Measurements from ENCODE around the gene PQBP1. TPM values are rescaled to one million over a fixed set of nuclear protein-coding genes. Genes with fewer than 3 reads are reported as not detected.
"Not testable (repeated sequence)": the region's sequence is repeated elsewhere in the genome, so short reads cannot be mapped to it uniquely, and the experiment has no call there.

PQBP1 gene
- total RNA-seq, 1 experiment from 2014 or later = 133 TPM

- POLR2A ChIA-PET (ENCODE audit: low non-redundant PET) = no interaction called here
- Histone ChIP-seq H3K27ac (ENCODE audit: low read depth, low read length, poor library complexity, severe bottlenecking) (no peak overlapping the region), H3K4me1 (ENCODE audit: insufficient read depth, low read length, poor library complexity, severe bottlenecking) (no peaks in the 10 kb centered on the region), H3K4me3 (ENCODE audit: low read depth, low read length, poor library complexity, severe bottlenecking) (no peak overlapping the region), H3K9me3 (ENCODE audit: low read depth, low read length, poor library complexity, severe bottlenecking) (no peaks in the 10 kb centered on the region), H3K36me3 (ENCODE audit: insufficient read depth, low read length, poor library complexity, severe bottlenecking) (no peaks in the 10 kb centered on the region), H3K27me3 (replicated peaks; ENCODE audit: insufficient read depth, low read depth, low read length, poor library complexity) (no peaks in the 10 kb centered on the region)
- BruUV-seq (replicated peaks) = no TSS peak
- CTCF ChIA-PET = interaction anchor here (0.7 kb wide), 1 partner anchor 63 kb away, joined by 3 read pairs; no protein-coding TSS in a partner anchor
- no peak for TF ChIP-seq CTCF (conservative IDR thresholded peaks at IDR 0.05; ENCODE audit: low read depth, low read length)
- TF ChIP-seq EZH2 (IDR thresholded peaks at IDR 0.05; ENCODE audit: borderline replicate concordance, low read depth, low read length, poor library complexity, severe bottlenecking) = no peak
- DNase-seq (ENCODE audit: low spot score) = no peak
- intact Hi-C loops (cut with micrococcal nuclease; ENCODE audit: unreplicated experiment) = no loop called here
Observed at GRCh38 chrX:48864210-48864609, 33.5 kb upstream of the PQBP1 start.

GRCh38 chrX:48872017-48872416, 25.7 kb upstream of the PQBP1 start:
- intact Hi-C loops (cut with micrococcal nuclease; ENCODE audit: unreplicated experiment); CTCF ChIA-PET; H3K36me3 ChIP-seq (ENCODE audit: insufficient read depth, low read length, poor library complexity, severe bottlenecking); H3K4me3 ChIP-seq (ENCODE audit: low read depth, low read length, poor library complexity, severe bottlenecking); H3K27ac ChIP-seq (ENCODE audit: low read depth, low read length, poor library complexity, severe bottlenecking); H3K9me3 ChIP-seq (ENCODE audit: low read depth, low read length, poor library complexity, severe bottlenecking); DNase-seq (ENCODE audit: low spot score); H3K4me1 ChIP-seq (ENCODE audit: insufficient read depth, low read length, poor library complexity, severe bottlenecking); BruUV-seq (replicated peaks); POLR2A ChIA-PET (ENCODE audit: low non-redundant PET); H3K27me3 ChIP-seq (replicated peaks; ENCODE audit: insufficient read depth, low read depth, low read length, poor library complexity): not testable (repeated sequence)

- H3K9me3 ChIP-seq (ENCODE audit: low read depth, low read length, poor library complexity, severe bottlenecking); POLR2A ChIA-PET (ENCODE audit: low non-redundant PET); H3K4me1 ChIP-seq (ENCODE audit: insufficient read depth, low read length, poor library complexity, severe bottlenecking); H3K36me3 ChIP-seq (ENCODE audit: insufficient read depth, low read length, poor library complexity, severe bottlenecking); H3K4me3 ChIP-seq (ENCODE audit: low read depth, low read length, poor library complexity, severe bottlenecking); H3K27ac ChIP-seq (ENCODE audit: low read depth, low read length, poor library complexity, severe bottlenecking); intact Hi-C loops (cut with micrococcal nuclease; ENCODE audit: unreplicated experiment); DNase-seq (ENCODE audit: low spot score); BruUV-seq (replicated peaks); H3K27me3 ChIP-seq (replicated peaks; ENCODE audit: insufficient read depth, low read depth, low read length, poor library complexity): not testable (repeated sequence)
- CTCF ChIA-PET = interaction anchor here (1.0 kb wide), 1 partner anchor 14 kb away, joined by 3 read pairs; no protein-coding TSS in a partner anchor
Observed at GRCh38 chrX:48876944-48877343, 20.8 kb upstream of the PQBP1 start.

DNA sequence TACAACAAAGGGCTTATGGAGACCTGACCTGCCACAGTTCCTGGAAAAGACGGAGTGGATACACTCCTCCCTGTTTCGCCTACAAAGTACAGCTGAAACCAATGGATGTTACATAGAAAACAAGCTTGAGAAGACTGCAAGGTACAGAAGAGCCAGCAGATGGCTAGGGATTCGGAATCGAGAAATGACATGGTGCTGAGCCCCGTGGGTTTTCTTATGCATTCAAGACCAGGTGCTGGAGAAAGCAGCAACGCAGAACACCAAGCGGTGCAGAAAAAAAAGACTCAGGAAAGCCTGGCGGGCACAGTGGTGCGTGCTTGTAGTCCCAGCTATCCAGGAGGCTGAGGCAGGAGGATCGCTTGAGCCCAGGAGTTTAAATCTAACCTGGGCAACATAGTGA, 14.0 kb upstream of the PQBP1 start:
- DNase-seq (ENCODE audit: low spot score) = no peak
- intact Hi-C loops (cut with micrococcal nuclease; ENCODE audit: unreplicated experiment) = no loop called here
- ChIA-PET POLR2A (ENCODE audit: low non-redundant PET) (interaction anchor here (0.7 kb wide), 1 partner anchor 19 kb away, joined by 7 read pairs; no protein-coding TSS in a partner anchor), CTCF (no interaction called here)
- BruUV-seq (replicated peaks) = no TSS peak
- H3K9me3 ChIP-seq (ENCODE audit: low read depth, low read length, poor library complexity, severe bottlenecking) = no peaks in the 10 kb centered on the region
- H3K36me3 ChIP-seq (ENCODE audit: insufficient read depth, low read length, poor library complexity, severe bottlenecking) = no peaks in the 10 kb centered on the region
- no peak overlapping the region for H3K4me3 ChIP-seq (ENCODE audit: low read depth, low read length, poor library complexity, severe bottlenecking)
- H3K4me1 ChIP-seq (ENCODE audit: insufficient read depth, low read length, poor library complexity, severe bottlenecking) = no peaks in the 10 kb centered on the region
- no peaks in the 10 kb centered on the region for H3K27me3 ChIP-seq (replicated peaks; ENCODE audit: insufficient read depth, low read depth, low read length, poor library complexity)
- TF ChIP-seq EZH2 (IDR thresholded peaks at IDR 0.05; ENCODE audit: borderline replicate concordance, low read depth, low read length, poor library complexity, severe bottlenecking) (no peak), CTCF (conservative IDR thresholded peaks at IDR 0.05; ENCODE audit: low read depth, low read length) (no peak)
- H3K27ac ChIP-seq (ENCODE audit: low read depth, low read length, poor library complexity, severe bottlenecking) = no peak overlapping the region

DNA sequence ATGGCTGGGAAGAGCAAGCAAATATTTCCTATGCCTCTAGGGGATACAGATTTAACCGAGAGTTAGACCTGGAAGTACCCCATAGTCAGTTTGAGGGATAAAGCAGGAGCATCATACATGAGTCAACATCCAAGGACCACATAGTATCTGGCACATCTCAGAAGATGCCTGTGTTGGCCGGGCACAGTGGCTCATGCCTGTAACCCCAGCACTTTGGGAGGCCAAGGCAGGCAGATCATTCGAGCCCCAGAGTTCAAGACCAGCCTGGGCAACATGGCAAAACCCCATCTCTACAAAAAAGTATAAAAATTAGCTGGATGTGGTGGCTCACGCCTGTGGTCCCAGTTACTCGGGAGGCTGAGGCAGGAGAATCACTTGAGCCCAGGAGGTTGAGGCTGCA, 11.1 kb upstream of the PQBP1 start:
- intact Hi-C loops (cut with micrococcal nuclease; ENCODE audit: unreplicated experiment); H3K4me1 ChIP-seq (ENCODE audit: insufficient read depth, low read length, poor library complexity, severe bottlenecking): not testable (repeated sequence)

More for the DNA sequence above, 11.1 kb upstream of the PQBP1 start:
- H3K27ac ChIP-seq (ENCODE audit: low read depth, low read length, poor library complexity, severe bottlenecking); H3K27me3 ChIP-seq (replicated peaks; ENCODE audit: insufficient read depth, low read depth, low read length, poor library complexity); POLR2A ChIA-PET (ENCODE audit: low non-redundant PET); H3K36me3 ChIP-seq (ENCODE audit: insufficient read depth, low read length, poor library complexity, severe bottlenecking); DNase-seq (ENCODE audit: low spot score); BruUV-seq (replicated peaks); H3K4me3 ChIP-seq (ENCODE audit: low read depth, low read length, poor library complexity, severe bottlenecking); H3K9me3 ChIP-seq (ENCODE audit: low read depth, low read length, poor library complexity, severe bottlenecking); CTCF ChIA-PET: not testable (repeated sequence)
